GM21825 (cell line): ENCODE results near the gene MYEOV.

Experiments
- ATAC-seq: cut with Tn5 transposase; IDR thresholded peaks from one replicate; pipeline ENCODE4 v1.9.1; 2021; ENCODE audit warnings: mild to moderate bottlenecking, moderate library complexity; ENCODE audit not compliant: unreplicated experiment

The MYEOV gene

DNA sequence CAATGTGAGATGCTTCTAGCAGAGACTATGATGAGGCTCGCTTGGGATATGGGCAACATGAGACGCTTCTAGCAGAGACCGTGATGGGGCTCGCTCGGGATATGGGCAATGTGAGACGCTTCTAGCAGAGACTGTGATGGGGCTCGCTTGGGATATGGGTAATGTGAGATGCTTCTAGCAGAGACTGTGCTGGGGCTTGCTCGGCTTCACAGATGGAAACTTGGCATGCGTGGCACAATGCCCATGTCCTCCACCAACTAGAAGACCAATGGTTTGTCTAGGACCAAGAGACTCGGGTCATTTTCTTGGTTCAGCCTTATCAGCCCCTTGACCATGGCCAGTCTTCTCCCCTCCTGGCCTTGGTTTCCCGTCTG, 7.1 kb downstream of the MYEOV start:
- no peak for ATAC-seq

DNA sequence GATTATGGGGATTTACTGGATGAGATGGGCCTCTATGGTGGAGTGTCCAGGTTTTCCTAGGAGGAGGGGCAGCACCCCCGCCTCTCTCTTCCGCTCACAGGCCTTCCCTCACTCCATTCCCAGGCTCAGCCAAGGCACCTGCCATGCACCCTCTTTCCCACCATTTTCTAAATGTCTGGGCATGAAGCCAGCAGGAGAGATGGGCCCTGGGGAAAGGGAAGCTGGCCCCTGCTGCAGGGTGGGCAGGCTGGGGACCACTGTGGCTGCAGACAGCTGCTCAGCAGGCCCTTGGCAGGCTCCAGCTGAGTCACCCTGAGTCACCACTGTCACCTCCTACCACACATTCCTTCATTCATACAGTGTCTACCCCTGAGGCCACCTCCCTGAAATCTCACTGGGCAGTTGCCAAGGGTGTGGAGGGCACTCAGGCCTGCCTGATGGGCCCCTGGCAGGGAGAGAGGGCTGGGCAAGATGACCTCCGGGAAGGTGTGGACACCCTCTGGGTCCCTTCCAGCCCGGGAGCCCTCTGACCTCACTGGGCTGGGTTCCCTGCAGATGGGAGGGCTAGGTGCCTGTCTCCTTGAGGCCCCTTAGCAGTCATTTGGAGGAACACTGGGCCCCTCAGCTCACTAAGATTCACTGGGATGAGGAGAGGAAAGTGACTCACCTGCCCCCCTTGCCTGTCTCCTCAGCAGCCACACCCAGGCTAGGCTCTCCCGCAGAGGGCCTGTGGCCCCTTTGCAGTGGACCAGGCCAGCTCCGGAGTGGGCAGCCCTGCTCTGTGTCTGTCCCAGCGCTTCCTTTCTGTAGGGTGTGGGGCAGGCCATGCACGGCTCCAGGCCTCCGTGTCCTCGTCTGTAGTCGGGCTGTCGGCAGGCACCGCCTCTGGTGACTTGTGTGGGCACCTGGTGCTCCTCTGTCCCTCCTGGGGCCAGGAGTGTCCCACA, 7.8 kb downstream of the MYEOV start:
- no peak for ATAC-seq

DNA sequence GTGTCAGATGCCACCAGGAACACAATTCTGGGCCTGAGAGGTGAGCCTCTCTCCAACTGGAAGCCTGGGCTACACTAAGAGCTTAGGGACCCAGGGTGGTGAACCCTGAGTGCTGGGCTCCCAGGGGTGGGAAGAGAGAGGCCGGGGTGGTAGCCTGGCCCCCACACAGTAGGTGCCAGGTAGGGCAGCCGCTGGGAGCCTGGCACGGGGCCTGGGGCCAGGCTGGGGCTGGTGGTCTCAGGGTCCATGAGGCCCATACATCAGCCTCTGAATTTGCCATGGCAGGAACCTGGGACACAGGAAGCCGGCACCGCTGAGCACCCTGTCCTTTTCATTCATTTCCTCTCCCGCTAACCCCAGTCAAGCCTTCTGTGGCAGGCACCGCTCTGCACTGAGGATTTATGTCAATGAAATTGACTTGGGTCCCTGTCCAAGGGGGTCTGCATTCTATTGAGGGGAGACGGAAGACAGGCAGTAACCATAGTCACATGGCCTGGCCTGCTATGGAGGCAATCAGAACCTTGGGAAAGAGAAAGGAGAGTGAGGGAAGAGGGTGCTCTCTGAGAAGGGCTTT, 8.6 kb downstream of the MYEOV start:
- ATAC-seq: no peak

DNA sequence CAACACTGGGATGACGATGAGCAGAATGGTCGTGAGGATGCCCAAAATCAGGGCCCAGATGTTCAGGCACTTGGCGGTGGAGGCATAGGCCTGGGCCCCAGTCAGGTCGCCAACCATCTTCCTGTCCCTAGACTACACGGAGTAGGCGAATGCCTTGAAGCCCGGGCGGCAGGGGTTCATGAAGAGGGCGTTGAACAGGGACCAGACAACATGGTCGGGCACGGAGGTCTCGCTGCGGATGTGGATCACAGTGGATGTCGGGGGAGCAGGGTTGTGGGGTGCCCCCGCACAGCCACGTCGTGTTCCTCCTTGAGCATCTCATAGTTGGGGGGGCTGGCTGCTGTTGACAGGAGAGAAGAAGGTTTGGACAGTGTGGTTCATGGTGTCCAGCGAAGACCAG, 9.5 kb downstream of the MYEOV start:
- no peak for ATAC-seq

DNA sequence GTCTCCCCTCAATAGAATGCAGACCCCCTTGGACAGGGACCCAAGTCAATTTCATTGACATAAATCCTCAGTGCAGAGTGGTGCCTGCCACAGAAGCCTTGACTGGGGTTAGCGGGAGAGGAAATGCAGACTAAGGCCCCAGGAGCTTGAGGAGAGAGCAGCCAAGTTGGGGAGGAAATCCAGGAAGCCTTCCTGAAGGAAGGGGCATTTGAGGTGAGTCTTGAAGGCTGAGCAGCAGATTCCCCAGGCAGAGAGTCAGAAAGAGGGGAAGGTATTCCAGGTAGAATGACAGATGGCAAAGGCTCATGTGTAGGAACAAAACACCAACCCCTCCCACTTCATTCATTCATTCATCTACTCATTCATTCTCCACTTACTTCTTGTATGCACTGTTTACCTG, 10.3 kb downstream of the MYEOV start:
- no peak for ATAC-seq

DNA sequence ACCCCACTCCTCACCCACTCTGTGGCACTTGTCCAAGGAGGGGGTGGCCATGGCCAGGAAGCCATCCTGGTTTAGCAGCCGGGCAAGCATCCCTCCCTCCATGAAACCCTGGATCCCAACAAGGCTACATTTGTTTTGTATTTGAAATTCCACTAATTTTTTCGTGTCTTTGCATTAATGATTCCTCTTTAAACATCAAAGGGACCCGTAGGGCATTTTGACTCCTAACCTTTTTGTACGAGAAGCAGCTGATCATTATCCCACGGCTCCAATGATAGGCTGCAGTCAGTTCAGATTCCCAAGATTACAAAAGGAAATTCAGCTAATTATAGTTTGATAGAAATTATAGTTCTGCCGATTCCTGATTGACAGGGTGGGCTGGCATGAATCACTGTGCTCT, 10.7 kb downstream of the MYEOV start:
- no peak for ATAC-seq

DNA sequence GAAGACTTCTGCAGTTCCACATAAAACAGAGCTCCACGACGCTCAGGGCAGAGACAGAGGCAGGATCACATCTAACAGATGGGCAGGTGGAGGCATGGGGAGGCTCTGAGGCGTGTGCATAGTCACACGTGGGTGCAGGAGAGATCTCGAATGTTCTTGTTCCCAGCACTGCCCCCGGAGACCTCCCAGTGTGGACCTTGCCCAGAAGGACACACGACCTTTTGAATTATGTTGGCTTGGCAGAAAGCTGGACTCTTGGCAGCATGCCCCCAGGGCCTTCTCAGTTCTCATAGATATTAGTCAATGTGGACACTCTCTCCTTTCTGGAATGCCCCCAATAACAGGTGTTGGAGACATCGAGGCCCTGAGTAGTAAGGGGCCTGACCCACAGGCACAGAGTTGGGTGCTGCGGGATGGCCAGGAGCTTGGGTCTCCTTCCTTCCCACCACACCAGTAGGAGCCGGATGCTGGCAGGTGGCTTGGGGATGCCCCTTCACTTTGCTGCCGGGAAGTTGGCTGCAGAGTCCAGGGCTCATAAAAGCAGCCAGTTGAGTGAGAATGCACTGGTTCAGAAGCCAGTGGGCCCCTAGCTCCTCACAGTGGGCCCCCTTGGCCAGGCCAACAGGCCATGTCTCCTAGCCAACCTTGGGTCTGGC, 12.1 kb downstream of the MYEOV start:
- ATAC-seq: no peak

DNA sequence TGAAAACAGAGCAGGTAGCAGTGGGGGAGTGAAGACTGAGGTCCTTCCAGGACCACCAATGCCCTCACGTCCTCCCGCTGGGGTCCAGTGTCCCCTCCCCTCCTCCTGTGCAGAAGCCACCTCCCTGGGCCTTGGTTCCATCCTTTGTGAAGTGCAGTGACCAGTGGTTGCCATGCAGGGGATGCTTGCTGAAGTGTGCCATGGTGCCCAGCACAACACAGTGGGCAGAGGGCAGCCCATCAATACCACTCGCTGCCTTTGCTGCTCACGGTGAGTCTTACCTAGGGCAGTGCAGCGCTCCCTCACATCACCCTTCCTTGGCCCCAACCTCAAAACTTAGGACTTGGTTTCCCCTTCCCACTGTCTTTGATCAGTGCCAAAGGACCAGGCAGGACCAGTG, 12.9 kb downstream of the MYEOV start:
- no peak for ATAC-seq

DNA sequence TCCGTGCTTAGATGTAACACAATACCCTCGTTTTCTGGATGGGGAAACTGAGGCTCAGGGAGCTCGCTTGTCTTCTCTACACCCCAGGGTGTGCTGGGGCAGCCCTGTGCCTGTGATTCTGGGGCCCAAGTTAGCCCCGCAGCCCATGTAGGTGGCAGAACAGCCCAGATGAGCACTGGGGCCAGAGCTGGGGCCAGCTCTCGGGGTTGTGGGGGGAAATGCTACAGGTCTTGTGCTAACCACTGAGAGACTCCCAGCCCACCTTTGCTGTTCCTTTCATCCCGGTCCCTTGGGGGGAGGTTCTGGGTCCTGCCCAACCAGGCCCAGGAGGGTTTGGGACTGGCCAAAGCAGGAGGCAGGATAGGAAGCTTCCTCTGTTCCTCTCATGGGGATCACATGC, 13.5 kb downstream of the MYEOV start:
- no peak for ATAC-seq

DNA sequence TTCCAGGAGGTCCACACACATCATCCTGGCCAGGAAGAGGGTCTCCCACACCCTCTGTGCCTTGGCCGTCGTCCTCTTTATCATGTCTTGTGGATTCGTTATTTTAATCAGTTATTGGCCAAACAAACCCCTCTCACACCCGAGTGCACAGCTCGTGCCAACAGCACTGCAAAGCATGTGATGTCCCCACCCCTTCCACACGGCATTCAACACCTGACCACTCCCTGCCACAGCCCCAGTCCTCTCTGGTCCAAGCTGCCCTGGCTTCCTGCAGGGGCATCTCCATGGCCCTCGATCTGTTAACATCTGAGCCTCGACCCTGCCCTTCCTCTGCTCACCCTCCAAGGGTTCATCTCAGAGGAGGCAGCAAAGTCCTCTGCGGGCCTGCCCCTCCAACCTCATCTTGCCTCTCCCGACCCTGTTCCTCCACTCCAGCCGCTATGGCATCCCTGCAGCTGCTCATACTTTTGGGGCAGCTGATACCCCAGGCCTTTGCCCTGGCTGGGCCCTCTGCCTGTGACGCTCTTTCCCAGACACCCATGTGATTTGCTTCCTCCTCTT, 14.0 kb downstream of the MYEOV start:
- no peak for ATAC-seq

DNA sequence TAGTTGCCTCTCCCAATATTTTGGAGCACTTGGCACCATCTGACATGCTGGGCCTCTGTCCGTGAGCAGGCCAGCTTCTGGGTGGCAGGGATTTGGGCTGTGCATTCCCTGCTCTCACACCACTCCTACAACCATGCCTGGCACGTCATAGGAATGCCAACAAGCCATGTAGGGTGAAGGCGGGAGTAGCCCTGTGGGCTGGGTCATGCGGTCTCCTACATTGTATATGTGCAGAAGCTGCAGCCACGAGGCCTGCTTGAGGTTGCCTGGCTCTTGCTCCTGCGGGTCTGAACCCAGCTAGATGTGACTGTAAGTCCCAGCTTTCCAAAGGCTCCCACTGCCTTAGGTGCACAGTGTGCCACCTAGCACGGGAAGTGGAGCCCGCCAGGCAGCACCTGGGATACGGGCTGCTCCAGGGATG, 14.5 kb downstream of the MYEOV start:
- no peak for ATAC-seq

DNA sequence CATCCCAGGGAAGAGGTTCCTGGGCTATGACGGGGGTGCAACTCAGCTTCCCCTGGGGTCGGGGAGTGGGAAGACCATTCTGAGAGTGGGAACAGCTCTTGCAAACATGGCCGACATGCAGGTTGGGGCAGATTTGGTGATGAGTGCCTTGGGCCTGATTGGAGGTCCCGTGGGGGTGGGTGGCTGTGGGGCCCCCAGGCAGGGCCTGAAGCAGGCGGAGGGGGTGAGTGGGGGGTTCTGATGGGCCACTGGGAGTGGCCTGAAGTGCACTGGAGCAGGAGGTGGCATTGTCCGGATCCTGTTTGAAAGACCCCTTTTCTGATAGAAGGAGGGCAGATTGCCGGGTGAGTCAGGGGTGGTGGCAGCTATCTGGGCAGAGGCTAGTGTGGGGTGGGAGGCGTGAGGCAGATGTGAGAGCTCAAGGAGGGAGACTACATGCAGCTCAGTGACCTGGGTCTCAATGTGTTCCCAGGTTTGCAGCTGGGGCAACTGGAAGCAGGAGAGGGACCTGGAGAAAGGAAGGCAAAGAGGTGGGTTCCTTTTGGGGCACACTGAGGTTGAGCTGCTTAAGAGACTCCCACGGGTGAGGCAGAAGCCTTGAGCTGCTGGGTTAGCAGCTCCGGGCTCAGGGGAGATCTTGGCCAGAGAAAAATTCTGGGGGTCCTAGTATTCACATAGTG, 15.1 kb downstream of the MYEOV start:
- no peak for ATAC-seq

DNA sequence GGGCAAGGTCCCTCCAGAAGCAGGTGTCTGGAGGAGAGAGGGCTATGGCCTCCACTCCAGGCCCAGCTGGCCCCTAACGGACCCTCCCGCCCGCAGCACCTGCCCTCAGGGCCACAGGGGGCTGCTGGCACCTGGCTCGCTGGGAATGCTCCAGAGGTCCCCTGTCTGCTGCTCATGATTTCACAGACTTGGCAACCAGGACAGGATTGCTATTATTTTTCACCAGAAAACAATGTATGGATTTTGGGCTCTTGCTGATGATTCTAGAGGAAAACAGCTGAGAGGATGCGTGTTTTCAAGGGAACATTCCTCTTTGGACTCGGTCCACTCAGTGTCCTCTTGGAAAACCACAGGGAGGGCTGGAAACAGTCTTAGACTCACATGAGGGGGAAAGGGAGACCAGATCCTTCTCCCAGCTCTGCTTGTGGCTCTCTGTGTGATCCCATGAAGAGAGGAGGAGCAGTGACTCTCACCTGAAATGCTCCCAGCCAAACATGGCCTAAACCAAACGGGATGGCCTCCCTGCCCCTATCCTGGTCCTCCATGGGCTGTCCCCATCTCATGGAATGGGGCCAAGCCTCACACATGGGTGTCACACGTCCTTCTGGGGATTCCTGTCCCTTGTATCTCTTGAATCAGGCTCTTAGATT, 15.8 kb downstream of the MYEOV start:
- no peak for ATAC-seq

DNA sequence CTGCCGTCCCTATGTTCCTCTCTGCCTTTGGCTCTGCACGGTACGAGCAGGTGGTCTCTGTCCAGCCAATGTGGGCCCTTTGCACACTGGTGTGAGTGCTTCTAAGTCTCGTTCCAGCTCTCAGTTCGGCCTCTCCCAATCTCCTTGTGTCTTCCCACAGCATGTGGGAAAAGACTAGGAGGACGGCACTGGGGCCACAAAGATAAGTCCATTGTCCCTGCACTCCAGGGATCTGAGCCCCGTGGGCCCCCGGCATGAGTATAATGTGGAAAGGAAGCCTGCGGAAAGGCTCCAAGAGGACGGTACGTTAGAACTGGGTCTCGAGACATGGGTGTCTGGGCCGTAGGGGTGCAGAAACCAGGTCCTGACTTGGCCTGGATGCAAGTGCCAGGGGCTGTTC, 16.4 kb downstream of the MYEOV start:
- ATAC-seq: no peak

DNA sequence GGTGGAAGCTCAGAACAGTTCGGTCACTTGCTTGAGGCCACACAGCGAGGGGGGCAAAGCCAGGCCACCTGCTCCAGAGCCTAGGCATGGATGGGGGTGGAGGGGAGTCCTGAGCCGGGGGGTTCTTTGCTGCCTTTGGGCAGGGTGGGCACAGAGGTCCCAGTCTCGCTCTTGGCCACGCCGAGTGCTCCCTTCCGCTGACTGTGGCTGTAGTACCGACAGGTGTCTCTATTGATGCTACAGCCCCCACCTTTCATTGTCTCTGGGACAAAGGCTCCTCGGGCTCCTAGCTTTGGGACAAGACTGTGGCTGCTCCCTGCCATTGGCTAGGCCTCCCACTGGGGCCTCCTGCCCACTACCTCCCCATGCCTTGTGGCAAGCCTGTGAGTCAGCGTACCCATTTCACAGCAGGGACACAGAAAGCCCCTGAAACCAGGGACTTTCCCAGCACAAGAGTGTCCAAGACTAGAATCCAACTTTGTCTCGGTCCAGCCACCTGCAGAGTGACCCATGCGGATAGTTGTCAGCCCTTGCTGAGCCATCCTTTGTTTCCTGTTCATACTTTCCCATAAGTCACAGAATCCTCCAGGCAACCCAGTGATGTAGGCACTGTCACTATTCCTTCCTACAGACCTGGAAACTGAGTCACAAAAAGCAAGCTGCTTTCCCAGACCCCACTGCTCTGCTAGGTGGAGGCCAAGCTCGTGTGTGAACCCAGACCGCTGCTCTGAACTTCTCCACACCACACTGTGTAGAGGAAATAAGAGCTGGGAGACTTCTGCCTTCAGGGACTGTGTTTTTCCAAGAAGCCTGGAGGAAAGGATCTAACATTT, 17.2 kb downstream of the MYEOV start:
- ATAC-seq: no peak

DNA sequence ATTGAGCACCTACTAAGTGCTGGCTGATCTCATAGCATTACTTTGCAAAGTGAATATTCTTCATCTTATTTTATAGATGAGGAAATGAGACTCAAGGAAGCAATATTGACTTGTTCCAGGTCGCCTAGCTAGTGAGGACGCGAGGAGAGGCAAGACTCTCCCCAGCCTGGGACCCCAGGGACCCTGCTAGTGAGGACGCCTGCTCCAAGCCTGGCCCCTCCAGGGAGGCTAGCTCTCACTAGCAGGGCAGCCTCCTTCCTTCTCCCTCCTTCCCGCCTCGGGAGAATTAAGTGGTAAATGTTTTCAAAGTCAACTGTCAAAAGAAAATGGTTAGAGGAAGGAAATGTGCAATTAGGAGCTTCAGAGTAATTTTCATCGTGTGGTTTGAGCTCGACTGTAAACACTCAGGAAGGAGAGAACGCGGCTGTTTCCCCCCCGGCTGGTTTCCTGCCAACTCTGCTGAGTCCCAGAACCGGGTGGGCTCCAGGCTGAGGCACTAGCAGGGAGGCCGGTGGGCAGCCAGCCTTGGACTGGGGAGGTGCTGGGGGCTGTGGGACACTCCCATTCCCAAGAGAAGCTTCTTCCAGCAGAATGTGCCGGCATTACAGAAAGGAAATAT, 17.9 kb downstream of the MYEOV start:
- no peak for ATAC-seq

DNA sequence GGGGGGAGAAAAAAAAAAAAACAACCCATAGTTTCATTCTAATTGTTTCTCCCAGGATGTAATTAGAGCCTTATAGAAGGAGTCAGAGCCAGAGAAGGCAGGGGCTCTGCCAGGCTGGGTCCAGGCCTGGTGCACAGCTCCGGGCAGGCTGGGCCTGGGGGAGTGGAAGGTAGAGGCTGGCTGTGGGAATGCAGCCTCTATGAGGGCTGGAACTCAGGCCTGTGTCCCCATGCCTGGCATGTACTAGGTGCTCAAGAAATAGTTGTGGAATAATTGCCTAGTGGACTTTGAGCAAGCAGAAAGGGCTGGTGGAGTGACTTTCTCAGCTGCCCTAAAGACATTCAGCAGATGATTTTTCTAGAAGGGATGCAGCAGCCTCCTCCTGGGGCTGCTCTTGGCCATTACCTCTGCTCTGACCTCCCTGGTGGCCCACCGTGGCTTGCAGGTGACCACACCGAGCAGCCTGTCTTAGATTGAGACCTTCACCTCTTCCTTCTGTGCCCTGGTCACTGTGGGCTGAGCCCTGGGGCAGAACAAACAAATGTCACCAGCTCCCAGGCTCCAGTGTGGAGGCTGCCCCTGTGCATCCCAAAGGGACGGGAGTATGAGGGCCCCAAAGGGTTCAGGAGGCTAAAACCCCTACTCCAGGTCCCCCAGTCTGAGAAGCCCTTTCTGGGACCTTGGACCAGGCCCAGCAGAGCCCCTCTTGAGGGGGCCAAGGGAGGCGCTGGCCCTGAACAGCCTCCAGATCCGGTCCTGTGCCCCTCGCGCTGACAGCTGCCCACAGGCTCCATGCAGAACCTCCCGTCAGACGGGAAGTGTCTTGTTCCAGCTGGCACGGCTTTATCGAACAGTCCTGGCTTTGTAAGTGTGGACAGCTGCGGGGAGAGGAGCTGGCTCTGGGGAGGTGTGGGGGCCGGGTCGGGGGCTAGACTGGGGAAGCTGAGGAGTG, 18.8 kb downstream of the MYEOV start:
- no peak for ATAC-seq

DNA sequence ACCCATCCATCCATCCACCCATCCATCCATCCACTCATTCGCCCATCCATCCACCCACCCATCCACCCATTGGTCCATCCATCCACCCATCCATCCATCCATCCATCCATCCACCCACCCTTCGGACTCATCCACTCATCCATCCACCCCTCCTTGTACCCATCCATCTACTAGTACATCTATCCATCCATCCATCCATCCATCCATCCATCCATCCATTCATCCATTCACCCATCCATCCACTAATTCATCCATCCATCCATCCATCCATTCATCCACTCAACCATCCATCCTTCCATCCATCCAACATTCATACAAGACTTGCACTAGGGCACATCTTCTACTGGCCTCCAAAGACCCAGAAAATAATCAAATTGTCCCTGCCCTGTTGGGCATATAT, 20.0 kb downstream of the MYEOV start:
- no peak for ATAC-seq
